ENCODE data around the gene TPM1. TPM values are rescaled to one million over a fixed set of nuclear protein-coding genes. Genes with fewer than 3 reads are reported as not detected.

Gene TPM1
- total RNA-seq: 398 TPM

GRCh38 chr15:63041974-63042876, at the start of gene TPM1:
TSS of gene TPM1 (plus strand) at chr15:63042747. CDS start at chr15:63042830, 83 bp downstream.

Other genes with a start within 250 kb of the TPM1 start
- 10.1 TPM for gene LACTB, start 79.1 kb downstream of the TPM1 start, total RNA-seq
- 40.7 TPM for gene RPS27L, start 114.7 kb downstream of the TPM1 start, total RNA-seq
- 45.6 TPM for gene RAB8B, start 146.9 kb downstream of the TPM1 start, total RNA-seq
- 22.2 TPM for gene APH1B, start 234.9 kb downstream of the TPM1 start, total RNA-seq